Measurements from ENCODE around the gene MS4A18.

- TF ChIP-seq CTCF (IDR thresholded peaks at IDR 0.05) (no peak), POLR2A (IDR thresholded peaks at IDR 0.05) (no peak), POLR2AphosphoS5 (IDR thresholded peaks at IDR 0.05) (no peak)
Observed at GRCh38 chr11:60763692-60764369, 39.3 kb downstream of the MS4A18 start.
